Midbrain (tissue), 1 donor: Measurements from ENCODE around the gene CHIC1.
A peak's percentile ranks its signal among the peaks of the same experiment; 100 is the strongest.
"Not testable (repeated sequence)": the region's sequence is repeated elsewhere in the genome, so short reads cannot be mapped to it uniquely, and the experiment has no call there.

Source experiments
- DNase-seq: peaks from one replicate; lab custom pipeline; 2025; lab: John Stamatoyannopoulos, UW

CHIC1 gene

DNA sequence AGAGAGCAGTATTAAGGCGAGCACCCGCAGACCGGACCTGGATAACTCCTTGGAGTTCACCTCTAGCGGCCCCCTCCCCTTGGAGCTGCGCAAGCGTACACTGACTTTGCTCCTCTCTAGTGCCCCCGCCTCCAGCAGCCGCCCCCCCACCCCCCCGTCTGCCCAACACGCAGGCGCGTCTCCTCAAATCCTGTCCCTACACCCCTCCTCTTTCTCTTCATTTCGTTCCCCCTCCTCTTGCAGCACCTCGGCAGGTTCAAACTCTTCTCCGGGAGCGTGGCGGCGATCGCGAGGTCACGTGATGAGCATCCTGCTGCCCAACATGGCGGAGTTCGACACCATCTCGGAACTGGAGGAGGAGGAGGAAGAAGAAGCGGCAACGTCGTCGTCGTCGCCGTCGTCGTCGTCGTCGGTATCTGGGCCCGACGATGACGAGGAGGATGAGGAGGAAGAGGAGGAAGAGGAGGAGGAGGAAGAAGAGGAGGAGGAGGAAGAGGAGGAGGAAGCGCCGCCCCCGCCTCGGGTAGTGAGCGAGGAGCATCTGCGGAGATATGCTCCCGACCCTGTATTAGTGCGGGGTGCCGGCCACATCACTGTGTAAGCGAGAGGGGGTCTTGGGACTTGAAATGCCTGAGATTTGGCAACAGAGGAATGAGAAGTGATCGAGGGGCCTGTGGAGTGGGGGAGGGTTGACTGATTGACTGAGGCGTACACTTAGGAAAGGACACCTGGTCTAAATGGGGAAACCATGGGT is at the start of gene CHIC1:
CHIC1 (plus strand) TSS at position 214 of the 754 bp plus-strand sequence; CDS start at position 302, 88 bp downstream.
- peak; percentile 75 for DNase-seq

DNA sequence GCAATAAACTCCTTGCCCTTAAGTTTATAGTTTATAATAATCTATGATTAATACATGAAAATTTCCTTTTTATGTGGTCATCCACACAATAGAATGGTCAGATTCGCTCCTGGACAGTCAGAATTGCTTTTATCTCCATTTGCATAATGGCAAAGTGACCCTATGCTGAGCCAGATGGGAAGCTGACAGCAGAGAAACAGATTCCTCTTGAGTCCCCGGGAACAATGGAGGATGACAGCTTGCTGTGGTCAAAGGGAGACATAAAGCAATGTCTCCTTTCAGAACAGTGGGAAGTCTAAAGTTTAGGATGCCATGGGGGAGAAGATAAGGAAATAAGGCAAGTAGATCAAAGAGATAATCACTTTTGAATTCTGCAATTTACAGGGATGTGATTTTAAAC is 40.2 kb upstream of the CHIC1 start:
- not testable (repeated sequence) for DNase-seq

DNA sequence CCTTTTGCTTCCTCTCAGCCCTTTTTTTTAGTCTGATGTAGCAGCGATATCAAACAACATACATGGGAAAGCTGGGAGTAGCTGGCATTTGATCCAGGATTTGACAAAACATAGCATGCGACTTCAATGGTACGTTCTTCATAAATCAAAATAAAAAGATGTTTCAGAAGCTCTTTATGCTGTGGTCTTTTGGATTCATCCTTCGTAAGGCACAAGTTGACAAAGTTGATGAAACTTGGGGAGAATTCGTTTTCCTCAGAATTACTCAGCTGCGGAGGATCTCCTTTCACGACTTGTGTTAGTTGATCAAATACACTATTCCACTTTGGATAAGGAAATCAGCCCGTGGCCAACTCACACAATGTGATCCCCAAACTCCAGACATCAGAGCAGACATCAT is 38.1 kb upstream of the CHIC1 start:
- DNase-seq = no peak

DNA sequence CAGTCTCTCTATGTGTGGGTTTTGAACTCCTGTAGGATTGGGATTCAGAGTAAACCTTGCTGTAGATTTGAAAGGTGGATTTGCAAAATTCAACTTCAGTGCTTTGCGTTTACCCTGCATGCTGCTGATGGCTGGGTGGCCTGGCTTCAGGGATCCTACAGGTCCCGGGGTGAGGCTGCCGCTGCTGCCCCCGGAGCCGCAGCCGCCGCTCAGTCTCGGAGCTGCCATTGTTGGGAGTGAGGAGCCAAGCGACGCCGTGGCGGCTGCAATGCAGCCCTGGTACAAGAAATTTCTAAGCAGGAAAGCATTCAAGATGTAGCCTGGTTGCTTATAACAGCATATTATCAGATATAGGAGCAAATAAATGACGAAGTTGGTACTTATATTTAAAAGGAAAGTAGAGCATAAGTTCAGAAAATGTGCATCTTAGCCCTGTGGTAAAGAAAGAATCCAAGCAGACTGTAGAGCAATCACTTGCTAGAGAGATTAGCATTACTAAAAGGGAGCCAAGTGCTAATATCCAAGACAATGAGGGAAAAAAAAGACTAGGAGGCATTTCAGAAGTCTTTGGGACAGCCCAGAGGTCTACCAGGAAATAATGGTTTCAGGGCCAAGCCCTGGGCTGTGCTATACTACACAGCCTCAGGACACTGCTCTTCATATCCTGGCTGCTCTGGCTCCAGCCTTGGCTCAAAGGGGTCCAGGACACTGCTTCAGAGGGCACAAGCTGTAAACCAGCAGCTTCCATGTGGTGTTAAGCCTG is 36.9 kb upstream of the CHIC1 start:
- DNase-seq = no peak

DNA sequence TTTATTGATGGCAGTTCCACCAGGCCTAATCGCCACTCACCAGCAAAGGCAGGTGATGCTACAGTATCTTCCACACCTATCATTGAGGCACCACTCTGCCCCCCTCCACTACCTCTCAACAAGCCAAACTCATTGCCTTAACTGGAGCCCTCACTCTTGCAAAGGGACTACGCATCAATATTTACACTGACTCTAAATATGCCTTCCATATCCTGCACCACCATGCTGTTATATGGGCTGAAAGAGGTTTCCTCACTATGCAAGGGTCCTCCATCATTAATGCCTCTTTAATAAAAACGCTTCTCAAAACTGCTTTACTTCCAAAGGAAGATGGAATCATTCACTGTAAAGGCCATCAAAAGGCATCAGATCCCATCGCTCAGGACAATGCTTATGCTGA is 31.3 kb upstream of the CHIC1 start:
- not testable (repeated sequence) for DNase-seq

DNA sequence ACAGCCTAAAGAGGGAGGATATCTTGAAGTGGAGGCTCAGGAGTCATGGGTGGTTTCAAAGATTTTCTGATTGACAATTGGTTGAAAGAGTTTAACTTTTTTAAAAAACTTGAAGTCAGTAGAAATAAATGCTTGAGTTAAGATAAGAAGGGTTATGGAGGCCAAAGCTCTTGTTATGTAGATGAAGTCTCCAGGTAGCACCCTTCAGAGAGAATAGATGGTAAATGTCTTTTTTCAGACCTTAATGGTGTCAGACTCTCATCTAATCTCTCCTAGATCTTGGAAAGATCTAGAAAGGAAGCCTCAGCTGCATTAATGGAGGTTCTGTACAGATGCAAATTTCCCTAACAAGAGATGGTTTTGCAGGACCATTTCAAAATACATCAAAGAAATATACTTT is 6.8 kb upstream of the CHIC1 start:
- DNase-seq = no peak

DNA sequence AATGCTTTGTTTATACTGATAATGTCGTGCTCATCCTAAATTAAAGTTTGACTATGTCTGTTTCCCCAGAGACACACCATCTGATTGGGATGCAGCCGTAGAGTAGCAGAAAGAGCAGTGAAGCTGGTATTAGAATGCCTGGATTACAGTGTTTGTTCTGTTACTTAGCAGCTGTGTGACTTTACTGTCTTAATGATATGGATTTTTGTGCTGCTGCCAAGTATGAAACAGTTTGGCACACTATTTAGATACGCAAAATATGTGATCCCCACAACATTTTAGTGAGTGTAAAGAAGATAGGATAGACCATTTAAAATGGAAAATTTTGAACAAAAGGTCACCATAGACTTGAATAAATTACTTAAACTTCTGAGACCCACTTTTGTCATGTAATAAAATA is 1.2 kb upstream of the CHIC1 start:
- DNase-seq = no peak

DNA sequence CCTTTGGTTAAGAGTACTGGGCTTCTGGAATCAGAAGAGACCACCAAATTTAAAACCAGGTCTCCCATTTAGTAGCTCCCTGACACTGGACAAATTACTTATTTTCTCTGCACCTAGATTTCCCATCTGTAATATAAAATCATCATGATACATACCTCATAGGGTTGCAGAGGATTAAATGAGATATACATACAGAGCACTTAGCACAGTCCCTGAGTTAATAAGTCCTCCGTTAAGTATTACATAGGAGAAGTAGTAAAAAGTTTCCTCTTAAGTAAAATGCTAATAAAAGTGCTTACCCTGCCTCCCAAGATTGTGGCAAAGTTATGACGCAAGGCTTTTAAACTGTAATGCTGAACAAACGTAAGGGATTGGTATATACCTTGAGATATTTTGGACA is 539 bp upstream of the CHIC1 start:
- peak; percentile 44 for DNase-seq

DNA sequence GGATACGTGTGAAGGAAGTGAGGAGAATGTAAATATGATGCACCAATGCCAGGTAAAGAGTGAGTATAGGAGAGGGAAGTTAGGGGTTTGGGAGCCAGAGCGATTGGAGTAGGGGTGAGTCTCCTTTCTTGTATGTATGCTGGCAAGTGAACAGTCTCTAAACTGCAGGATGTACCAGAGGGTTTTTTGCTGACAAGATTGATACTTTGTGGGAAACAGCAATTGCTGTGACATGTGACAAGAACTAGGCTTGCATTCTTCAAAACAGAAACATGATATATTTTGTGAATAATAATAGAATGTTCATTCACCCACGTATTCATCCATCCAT is 706 bp downstream of the CHIC1 start:
- DNase-seq = peak; percentile 34

DNA sequence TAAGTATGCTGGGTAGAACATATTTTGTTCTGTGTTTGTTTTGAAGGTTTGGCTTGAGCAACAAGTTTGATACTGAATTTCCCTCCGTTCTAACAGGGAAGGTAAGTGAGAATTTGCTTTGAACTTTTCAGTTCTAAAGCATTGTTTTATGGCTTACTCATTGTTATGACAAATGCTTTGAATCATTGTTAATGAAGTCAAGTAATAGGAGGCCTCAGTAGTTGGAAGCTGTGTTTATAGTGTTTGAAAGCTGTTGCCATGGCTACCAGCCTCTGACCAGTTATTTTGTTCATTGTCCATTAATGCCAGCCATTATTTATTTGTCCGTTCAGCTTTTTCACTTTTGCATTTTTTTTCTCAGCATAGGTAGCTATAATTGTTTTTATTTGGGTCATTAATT is 14.4 kb downstream of the CHIC1 start:
- no peak for DNase-seq

DNA sequence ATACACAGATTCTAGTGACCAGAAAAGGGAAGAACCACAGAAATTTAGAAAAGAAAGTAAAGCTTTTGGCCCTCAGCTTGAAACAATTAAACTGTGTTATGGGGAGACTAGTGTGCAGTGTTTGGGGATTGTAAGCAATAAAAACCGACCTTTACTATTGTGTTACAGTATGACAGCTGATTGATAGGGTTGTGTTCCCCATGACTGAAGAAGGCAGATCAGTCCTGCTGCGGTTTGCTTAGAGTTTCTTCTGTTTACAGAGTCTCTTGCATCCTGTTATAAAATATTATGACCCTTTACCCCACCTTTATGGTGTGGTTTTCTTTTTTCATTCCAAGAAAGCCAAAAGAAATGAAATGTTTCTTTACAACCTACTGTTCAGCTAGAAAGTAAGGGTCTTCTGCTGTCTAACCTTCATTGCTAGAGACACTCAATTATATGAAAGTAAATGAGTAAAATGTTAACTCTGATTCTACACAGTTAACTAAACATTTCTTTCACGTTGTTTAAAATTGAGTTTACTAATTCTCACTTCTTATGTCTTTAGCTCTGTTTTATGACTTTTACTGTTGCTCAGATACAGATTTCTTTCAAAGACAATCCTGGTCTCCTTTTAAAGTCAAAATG is 18.1 kb downstream of the CHIC1 start:
- DNase-seq = no peak

DNA sequence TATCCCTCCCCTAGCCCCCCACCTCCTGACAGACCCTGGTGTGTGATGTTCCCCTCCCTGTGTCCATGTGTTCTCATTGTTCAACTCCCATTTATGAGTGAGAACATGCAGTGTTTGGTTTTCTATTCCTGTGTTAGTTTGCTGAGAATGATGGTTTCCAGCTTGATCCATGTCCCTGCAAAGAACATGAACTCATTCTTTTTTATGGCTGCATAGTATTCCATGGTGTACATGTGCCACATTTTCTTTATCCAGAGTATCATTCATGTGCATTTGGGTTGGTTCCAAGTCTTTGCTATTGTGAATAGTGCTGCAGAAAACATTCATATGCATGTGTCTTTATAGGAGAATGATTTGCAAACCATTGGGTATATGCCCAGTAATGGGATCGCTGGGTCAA is 34.8 kb downstream of the CHIC1 start:
- not testable (repeated sequence) for DNase-seq

DNA sequence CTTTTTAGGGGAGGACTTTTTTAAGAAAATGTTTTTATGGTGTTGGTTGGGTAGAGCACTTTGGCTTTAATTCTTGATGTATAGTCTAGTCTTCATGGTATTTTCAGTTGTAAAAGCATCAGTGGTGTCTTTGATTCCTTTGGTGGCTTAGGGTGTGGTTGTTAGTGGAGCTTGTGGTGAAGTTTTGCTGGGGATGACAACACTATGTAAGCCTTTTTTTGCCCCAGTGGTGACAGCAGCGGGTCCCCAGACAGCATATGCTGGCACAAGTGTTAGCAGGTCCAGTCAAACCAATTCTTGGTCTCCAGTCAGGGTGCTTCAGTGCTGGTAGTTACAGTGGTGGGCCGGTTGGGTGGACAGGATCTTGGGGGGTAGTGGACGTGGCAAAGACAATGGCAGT is 52.0 kb downstream of the CHIC1 start:
- no peak for DNase-seq

DNA sequence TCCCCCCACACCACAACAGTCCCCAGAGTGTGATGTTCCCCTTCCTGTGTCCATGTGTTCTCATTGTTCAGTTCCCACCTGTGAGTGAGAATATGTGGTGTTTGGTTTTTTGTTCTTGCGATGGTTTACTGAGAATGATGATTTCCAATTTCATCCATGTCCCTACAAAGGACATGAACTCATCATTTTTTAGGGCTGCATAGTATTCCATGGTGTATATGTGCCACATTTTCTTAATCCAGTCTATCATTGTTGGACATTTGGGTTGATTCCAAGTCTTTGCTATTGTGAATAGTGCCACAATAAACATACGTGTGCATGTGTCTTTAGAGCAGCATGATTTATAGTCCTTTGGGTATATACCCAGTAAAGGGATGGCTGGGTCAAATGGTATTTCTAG is 78.7 kb downstream of the CHIC1 start:
- DNase-seq = not testable (repeated sequence)

DNA sequence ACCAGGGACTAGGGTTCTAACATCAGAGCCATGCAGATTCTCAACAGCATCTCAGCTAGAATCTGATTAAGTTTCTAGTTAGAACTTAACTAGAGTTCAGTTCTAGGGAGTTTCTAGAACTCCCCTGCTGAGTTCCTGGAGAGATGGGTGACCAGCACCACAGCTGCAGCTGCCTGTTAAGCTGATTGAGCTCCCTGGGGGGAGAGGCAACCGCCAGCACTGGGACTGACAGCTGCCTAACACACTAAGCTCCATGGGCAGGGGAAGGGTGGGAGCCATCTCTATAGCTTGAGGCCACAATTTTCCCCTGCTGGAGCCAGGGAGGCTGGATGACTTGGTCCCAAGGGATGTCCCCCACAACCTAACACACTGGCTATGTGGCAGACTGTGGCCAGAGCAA is 84.2 kb downstream of the CHIC1 start:
- DNase-seq = no peak

DNA sequence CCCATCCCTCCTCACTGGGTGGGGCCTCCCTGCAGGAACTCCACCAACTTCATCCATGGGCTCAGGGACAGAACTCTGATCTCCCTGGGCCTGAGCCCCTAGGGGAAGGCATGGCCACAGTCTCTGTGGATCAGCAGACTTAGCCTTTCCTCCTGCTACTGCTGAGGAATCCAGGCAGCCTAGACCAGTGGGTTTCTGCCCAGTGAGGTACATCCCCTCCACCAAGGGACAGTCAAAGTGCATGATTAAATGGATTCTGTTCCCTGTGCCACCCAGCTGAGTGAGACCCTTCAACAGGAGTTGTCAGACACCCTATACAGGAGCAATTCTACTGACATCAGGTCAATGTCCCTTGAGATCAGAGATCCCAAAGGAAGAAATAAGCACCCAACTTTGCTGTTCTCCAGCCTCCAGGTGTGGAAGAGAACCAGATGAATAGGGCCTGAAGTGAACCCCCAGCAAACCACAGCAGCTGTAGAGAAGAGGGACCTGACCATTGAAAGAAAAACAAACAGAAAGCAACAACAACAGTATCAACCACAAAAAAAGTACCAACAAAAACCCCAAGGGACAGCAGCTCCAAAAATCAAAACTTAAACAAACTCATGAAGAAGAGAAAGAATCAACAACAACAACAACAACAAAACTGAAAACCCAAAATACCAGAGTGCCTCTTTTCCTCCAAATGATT is 84.8 kb downstream of the CHIC1 start:
- DNase-seq = no peak

DNA sequence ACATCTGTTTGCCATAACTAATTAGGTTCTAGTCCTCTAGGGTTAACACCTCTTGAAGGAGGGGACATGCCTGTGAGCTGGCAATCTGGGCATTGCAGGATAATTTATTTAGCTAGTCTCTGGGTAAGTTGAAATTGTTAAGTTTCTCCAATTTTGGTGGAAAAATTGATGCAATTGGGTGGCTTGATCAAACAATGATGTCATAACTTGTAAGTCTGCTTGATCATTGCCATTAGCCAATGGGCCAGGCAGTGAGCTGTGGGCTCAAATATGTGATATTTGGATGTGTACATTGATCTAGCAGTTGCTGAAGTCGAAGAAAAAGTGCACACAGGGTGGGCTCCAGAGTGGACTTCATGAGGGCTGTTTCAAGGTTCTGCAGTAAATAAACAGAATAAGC is 98.3 kb downstream of the CHIC1 start:
- DNase-seq = not testable (repeated sequence)

DNA sequence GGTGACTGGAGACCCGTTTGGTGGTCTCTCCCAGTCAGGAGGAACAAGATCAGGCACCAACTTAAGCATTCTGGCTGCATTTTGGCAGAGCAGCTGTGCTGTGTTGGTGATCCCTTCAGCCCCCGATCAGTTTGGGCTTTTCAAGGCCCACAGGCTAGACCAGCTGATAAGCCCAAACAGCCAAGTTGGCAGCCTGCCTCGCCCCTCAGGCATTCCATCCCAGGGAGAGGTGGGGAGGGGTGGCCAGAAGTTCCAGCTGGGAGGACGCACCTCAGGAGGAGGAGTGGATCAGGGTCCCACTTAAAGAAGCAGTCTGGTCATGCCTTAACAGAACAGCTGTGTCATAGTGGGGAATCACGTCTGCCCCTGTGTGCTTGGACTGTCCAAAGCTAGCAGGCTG is 105.8 kb downstream of the CHIC1 start:
- DNase-seq = no peak

DNA sequence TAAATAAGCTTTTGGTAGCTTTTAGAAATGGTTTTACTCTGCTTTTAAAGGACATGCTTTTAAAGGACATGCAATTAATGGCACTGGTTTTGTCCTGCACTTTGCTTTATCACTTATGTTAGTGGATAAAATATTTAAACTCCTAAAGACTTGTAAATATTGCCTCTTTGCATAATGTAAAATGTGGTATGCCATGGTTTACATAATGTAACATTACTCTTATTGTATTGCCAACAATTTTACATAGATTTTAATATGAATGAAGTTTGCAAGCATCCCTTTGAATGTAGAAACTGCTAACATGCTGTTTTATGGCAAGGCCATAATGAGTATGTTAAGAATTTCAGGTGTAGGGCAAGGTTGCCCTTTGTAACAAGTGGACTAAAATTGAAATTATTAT is 118.4 kb downstream of the CHIC1 start:
- no peak for DNase-seq

DNA sequence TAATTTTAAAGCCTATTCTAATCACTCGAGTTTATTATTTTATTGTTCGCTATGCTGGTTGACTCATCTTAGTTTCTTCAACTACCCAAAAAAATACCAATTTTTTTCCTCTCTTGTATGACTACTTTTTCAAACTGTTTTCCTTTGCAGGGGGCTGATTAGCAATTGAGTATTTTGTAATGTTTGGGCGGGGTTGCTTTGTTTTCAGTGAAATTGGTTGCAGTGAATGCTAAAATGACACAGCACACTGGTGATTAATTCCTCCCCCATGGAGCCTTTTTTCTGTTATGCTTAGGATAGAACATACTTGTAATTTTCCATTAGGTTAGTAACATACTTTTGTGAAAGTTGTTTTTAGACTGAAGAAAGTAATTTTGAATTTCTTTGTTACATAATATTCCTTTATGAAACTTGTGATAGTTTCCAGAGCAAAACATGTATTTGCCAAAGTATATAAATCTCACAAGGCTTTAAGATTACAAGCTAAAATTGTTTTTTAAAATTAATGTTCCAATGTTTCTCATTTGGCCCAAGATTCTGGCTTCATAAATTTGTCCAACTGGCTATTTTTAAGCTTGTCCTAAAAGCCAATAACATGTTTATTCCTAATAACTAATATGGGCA is 120.4 kb downstream of the CHIC1 start:
- DNase-seq = no peak

DNA sequence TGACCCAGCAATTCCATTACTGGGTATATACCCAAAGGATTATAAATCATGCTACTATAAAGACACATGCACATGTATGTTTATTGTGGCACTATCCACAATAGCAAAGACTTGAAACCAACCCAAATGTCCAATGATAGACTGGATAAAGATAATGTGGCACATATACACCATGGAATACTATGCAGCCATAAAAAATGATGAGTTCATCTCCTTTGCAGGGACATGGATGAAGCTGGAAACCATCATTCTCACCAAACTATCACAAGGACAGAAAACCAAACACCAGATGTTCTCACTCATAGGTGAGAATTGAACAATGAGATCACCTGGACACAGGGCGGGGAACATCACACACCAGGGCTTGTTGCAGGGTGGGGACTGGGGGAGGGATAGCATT is 144.0 kb downstream of the CHIC1 start:
- DNase-seq = not testable (repeated sequence)

DNA sequence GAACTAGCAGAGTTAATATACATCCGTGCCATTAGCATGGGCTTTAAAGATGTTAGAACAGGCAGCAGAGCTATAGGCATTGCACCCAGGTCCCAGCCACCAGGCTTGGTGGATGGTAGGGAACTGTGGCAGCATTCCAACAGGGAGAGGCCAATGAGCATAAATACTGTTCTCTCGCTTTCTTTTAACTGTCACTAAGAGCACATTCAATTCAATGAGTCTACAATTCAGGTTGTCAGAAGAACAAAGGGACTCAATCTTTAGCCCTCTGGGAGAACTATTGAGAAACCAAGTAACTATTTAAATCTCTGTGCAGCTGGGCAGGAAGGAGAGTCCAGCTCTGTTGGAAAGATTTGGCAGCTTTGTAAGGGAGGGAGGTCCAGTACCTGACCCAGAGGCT is 165.6 kb downstream of the CHIC1 start:
- DNase-seq = no peak
